ENCODE measurements around the gene PLAGL2.
"Not testable (repeated sequence)": the region's sequence is repeated elsewhere in the genome, so short reads cannot be mapped to it uniquely, and the experiment has no call there.

Gene PLAGL2

GRCh38 chr20:32207626-32208498 lies at the start of gene PLAGL2, which contains the start of gene POFUT1:
Gene PLAGL2, minus strand, starts transcription at chr20:32207743. Its CDS starts 5,565 bp downstream, at chr20:32202178.
Gene POFUT1, plus strand, starts transcription at chr20:32207880. Its CDS starts 62 bp downstream, at chr20:32207942.
- DNase-seq = peak; percentile 62

- no peak for DNase-seq
Observed at GRCh38 chr20:32252189-32252588, 44.6 kb upstream of the PLAGL2 start.

- no peak for DNase-seq
Observed at GRCh38 chr20:32251470-32251869, 43.9 kb upstream of the PLAGL2 start.

GRCh38 chr20:32249030-32249738 lies 41.6 kb upstream of the PLAGL2 start:
- no peak for DNase-seq

GRCh38 chr20:32248043-32248442 lies 40.5 kb upstream of the PLAGL2 start:
- DNase-seq = no peak

GRCh38 chr20:32246208-32246607 lies 38.7 kb upstream of the PLAGL2 start:
- not testable (repeated sequence) for DNase-seq

- no peak for DNase-seq
Observed at GRCh38 chr20:32244959-32245358, 37.4 kb upstream of the PLAGL2 start.

- DNase-seq = no peak
Observed at GRCh38 chr20:32244150-32244823, 36.7 kb upstream of the PLAGL2 start.

- DNase-seq = no peak
Observed at GRCh38 chr20:32241807-32242206, 34.3 kb upstream of the PLAGL2 start.

GRCh38 chr20:32240205-32240604 lies 32.7 kb upstream of the PLAGL2 start:
- no peak for DNase-seq

GRCh38 chr20:32238483-32239425 lies 31.2 kb upstream of the PLAGL2 start:
- DNase-seq = no peak

- no peak for DNase-seq
Observed at GRCh38 chr20:32237419-32237818, 29.9 kb upstream of the PLAGL2 start.

GRCh38 chr20:32236819-32237218 lies 29.3 kb upstream of the PLAGL2 start:
- no peak for DNase-seq

GRCh38 chr20:32236048-32236533 lies 28.5 kb upstream of the PLAGL2 start:
- DNase-seq = no peak

- DNase-seq = no peak
Observed at GRCh38 chr20:32235331-32236047, 27.9 kb upstream of the PLAGL2 start.

- no peak for DNase-seq
Observed at GRCh38 chr20:32234135-32234808, 26.7 kb upstream of the PLAGL2 start.

- no peak for DNase-seq
Observed at GRCh38 chr20:32233286-32233685, 25.7 kb upstream of the PLAGL2 start.

- no peak for DNase-seq
Observed at GRCh38 chr20:32232326-32232886, 24.9 kb upstream of the PLAGL2 start.

- no peak for DNase-seq
Observed at GRCh38 chr20:32231847-32232246, 24.3 kb upstream of the PLAGL2 start.

- DNase-seq = no peak
Observed at GRCh38 chr20:32231245-32231644, 23.7 kb upstream of the PLAGL2 start.
